ENCODE measurements around the gene TRMT112. TPM values are rescaled to one million over a fixed set of nuclear protein-coding genes. Genes with fewer than 3 reads are reported as not detected.

The TRMT112 gene
- total and polyA plus RNA-seq, 2 donors (not counting 1 experiment from before 2014, with no cell fraction given), result 161 to 248 TPM

GRCh38 chr11:64355078-64355940 is 38.0 kb upstream of the TRMT112 start:
- Histone ChIP-seq H4K20me1 (ENCODE audit: control insufficient read depth, extremely low read depth, insufficient read depth, low read length) (no peaks in the 10 kb centered on the region), H3K27ac (ENCODE audit: insufficient read depth, low read length) (peak overlapping the region; percentile 45), H3K27me3 (ENCODE audit: control insufficient read depth, insufficient read depth, low read length) (no peaks in the 10 kb centered on the region), H3K9ac (ENCODE audit: insufficient read depth, low read length) (peak overlapping the region; percentile 45), H3K4me1 (ENCODE audit: control insufficient read depth, extremely low read depth, insufficient read depth, low read length) (peaks cover 20% of the 10 kb centered on the region), H3K4me2 (ENCODE audit: extremely low read depth, insufficient read depth, low read length) (peak overlapping the region; percentile 28), H3K36me3 (ENCODE audit: control insufficient read depth, insufficient read depth, low read length) (no peaks in the 10 kb centered on the region), H3K79me2 (ENCODE audit: control insufficient read depth, insufficient read depth, low read length) (peaks cover 11% of the 10 kb centered on the region), H2AFZ (ENCODE audit: low read length) (peak overlapping the region; percentile 88), H3K9me3 (ENCODE audit: control insufficient read depth, insufficient read depth, low read depth, low read length) (no peaks in the 10 kb centered on the region), H3K4me3 (replicated peaks in 1 of 4; ENCODE audit: control extremely low read depth in 1 of 4, insufficient read depth in 1 of 4, low read depth in 3 of 4, low read length in 4 of 4) (peak overlapping the region in 3 of 4 experiments; percentile 25 to 42 (median 28))
- TF ChIP-seq CTCF (conservative IDR thresholded peaks at IDR 0.05 in 1 of 2, IDR thresholded peaks at IDR 0.05 in 1 of 2; ENCODE audit: low read depth in 1 of 2, low read length in 2 of 2) (peak; percentile 78 to 79), EZH2 (IDR thresholded peaks at IDR 0.05; ENCODE audit: low read length, missing control alignments) (no peak)
- DNase-seq (ENCODE audit: low read depth in 2 of 2), result peak; percentile 75 to 79

GRCh38 chr11:64353715-64354506 is 36.6 kb upstream of the TRMT112 start:
- Histone ChIP-seq H3K36me3 (ENCODE audit: control insufficient read depth, insufficient read depth, low read length) (no peaks in the 10 kb centered on the region), H3K4me2 (ENCODE audit: extremely low read depth, insufficient read depth, low read length) (no peak overlapping the region), H3K9me3 (ENCODE audit: control insufficient read depth, insufficient read depth, low read depth, low read length) (no peaks in the 10 kb centered on the region), H3K79me2 (ENCODE audit: control insufficient read depth, insufficient read depth, low read length) (no peaks in the 10 kb centered on the region), H2AFZ (ENCODE audit: low read length) (no peak overlapping the region), H3K27ac (ENCODE audit: insufficient read depth, low read length) (no peak overlapping the region), H3K4me3 (replicated peaks in 1 of 4; ENCODE audit: control extremely low read depth in 1 of 4, insufficient read depth in 1 of 4, low read depth in 3 of 4, low read length in 4 of 4) (no peak overlapping the region), H3K4me1 (ENCODE audit: control insufficient read depth, extremely low read depth, insufficient read depth, low read length) (peaks cover 16% of the 10 kb centered on the region), H3K27me3 (ENCODE audit: control insufficient read depth, insufficient read depth, low read length) (no peaks in the 10 kb centered on the region), H3K9ac (ENCODE audit: insufficient read depth, low read length) (no peak overlapping the region), H4K20me1 (ENCODE audit: control insufficient read depth, extremely low read depth, insufficient read depth, low read length) (no peaks in the 10 kb centered on the region)
- no peak for DNase-seq (ENCODE audit: low read depth in 2 of 2)
- TF ChIP-seq EZH2 (IDR thresholded peaks at IDR 0.05; ENCODE audit: low read length, missing control alignments) (no peak), CTCF (conservative IDR thresholded peaks at IDR 0.05 in 1 of 2, IDR thresholded peaks at IDR 0.05 in 1 of 2; ENCODE audit: low read depth in 1 of 2, low read length in 2 of 2) (no peak)
